Trophoblast cell (in vitro differentiated cells and primary cell): ENCODE data around the gene TCF23.
"Not testable (repeated sequence)": the region's sequence is repeated elsewhere in the genome, so short reads cannot be mapped to it uniquely, and the experiment has no call there.

ENCODE experiments used
- DNase-seq, 2 donors: peaks; one replicate each; pipeline ENCODE4 v3.0.0-alpha.2; 2016
- H2AFZ ChIP-seq: 2 replicates; pipeline ENCODE4 v1.6.1; 2013; ENCODE audit warnings: low read length, moderate library complexity, mild to moderate bottlenecking; ENCODE audit not compliant: insufficient read depth, poor library complexity
- H2AK5ac ChIP-seq: 2 replicates; pipeline ENCODE4 v1.6.1; 2013; ENCODE audit warnings: mild to moderate bottlenecking, low read length
- H2BK120ac ChIP-seq: 2 replicates; pipeline ENCODE4 v1.6.1; 2013; ENCODE audit warnings: low read length, mild to moderate bottlenecking, moderate library complexity; ENCODE audit not compliant: insufficient read depth, poor library complexity
- H2BK12ac ChIP-seq: 2 replicates; pipeline ENCODE4 v1.6.1; 2013; ENCODE audit warnings: mild to moderate bottlenecking, low read length, moderate library complexity
- H2BK5ac ChIP-seq: 2 replicates; pipeline ENCODE4 v1.6.1; 2013; ENCODE audit warnings: low read length, low read depth, moderate library complexity, mild to moderate bottlenecking; ENCODE audit not compliant: poor library complexity
- H3K14ac ChIP-seq: 2 replicates; pipeline ENCODE4 v1.6.1; 2013; ENCODE audit warnings: mild to moderate bottlenecking, low read length
- H3K18ac ChIP-seq: 2 replicates; pipeline ENCODE4 v1.6.1; 2013; ENCODE audit warnings: mild to moderate bottlenecking, low read length
- H3K23ac ChIP-seq: 2 replicates; pipeline ENCODE4 v1.6.1; 2013; ENCODE audit warnings: low read length
- H3K27ac ChIP-seq: 2 replicates; pipeline ENCODE4 v1.5.1; 2013; ENCODE audit warnings: low read depth, mild to moderate bottlenecking, inconsistent platforms, low read length, moderate library complexity
- H3K27me3 ChIP-seq: 2 replicates; pipeline ENCODE4 v1.6.1; 2013; ENCODE audit warnings: inconsistent platforms, mild to moderate bottlenecking, low read length, moderate library complexity; ENCODE audit not compliant: insufficient read depth
- H3K36me3 ChIP-seq, 2 experiments: 1 replicate in 1 of 2; 2 replicates in 1 of 2; pipeline ENCODE4 v1.6.1; 2013; ENCODE audit warnings: low read length in 2 of 2, mild to moderate bottlenecking in 2 of 2, moderate library complexity in 1 of 2; ENCODE audit not compliant: insufficient read depth in 2 of 2, control insufficient read depth in 1 of 2
- H3K4ac ChIP-seq: 2 replicates; pipeline ENCODE4 v1.6.1; 2013; ENCODE audit warnings: low read depth, mild to moderate bottlenecking, low read length, moderate library complexity
- H3K4me1 ChIP-seq, 2 experiments: 1 replicate in 1 of 2; 2 replicates in 1 of 2; pipeline ENCODE4 v1.6.1; 2013; ENCODE audit warnings: low read length in 2 of 2, mild to moderate bottlenecking in 2 of 2, moderate library complexity in 1 of 2; ENCODE audit not compliant: insufficient read depth in 2 of 2, control insufficient read depth in 1 of 2
- H3K4me2 ChIP-seq: 2 replicates; pipeline ENCODE4 v1.6.1; 2013; ENCODE audit warnings: inconsistent platforms, mild to moderate bottlenecking, low read length, moderate library complexity
- H3K4me3 ChIP-seq: 2 replicates; pipeline ENCODE4 v1.5.1; 2013; ENCODE audit warnings: mild to moderate bottlenecking, low read depth, low read length, inconsistent platforms
- H3K79me1 ChIP-seq: one replicate; pipeline ENCODE4 v1.6.1; 2013; ENCODE audit warnings: low read length
- H3K79me2 ChIP-seq: 2 replicates; pipeline ENCODE4 v1.6.1; 2013; ENCODE audit warnings: low read length, mild to moderate bottlenecking; ENCODE audit not compliant: control insufficient read depth, insufficient read depth, poor library complexity
- H3K9ac ChIP-seq: 2 replicates; pipeline ENCODE4 v1.6.1; 2013; ENCODE audit warnings: mild to moderate bottlenecking, low read length
- H3K9me3 ChIP-seq: 2 replicates; pipeline ENCODE4 v1.6.1; 2013; ENCODE audit warnings: low read depth, mild to moderate bottlenecking, control low read depth, inconsistent platforms, low read length; ENCODE audit not compliant: insufficient read depth
- H4K12ac ChIP-seq: 2 replicates; pipeline ENCODE4 v1.6.1; 2013; ENCODE audit warnings: low read depth, mild to moderate bottlenecking, low read length, moderate library complexity
- H4K8ac ChIP-seq: 2 replicates; pipeline ENCODE4 v1.6.1; 2013; ENCODE audit warnings: low read depth, mild to moderate bottlenecking, low read length, moderate library complexity
- H4K91ac ChIP-seq: one replicate; pipeline ENCODE4 v1.6.1; 2013; ENCODE audit warnings: low read depth, mild to moderate bottlenecking, low read length, moderate library complexity
- WGBS: extraction: QIAGEN DNeasy Blood & Tissue Kit; methylation state at CpG from one replicate; pipeline ENCODE4 v1.1.7; 2013; ENCODE audit warnings: missing lambda C conversion rate; ENCODE audit not compliant: insufficient read length, insufficient coverage; ENCODE audit errors: extremely low coverage; 5-methylcytosine and 5-hydroxymethylcytosine counted together

The TCF23 gene

DNA sequence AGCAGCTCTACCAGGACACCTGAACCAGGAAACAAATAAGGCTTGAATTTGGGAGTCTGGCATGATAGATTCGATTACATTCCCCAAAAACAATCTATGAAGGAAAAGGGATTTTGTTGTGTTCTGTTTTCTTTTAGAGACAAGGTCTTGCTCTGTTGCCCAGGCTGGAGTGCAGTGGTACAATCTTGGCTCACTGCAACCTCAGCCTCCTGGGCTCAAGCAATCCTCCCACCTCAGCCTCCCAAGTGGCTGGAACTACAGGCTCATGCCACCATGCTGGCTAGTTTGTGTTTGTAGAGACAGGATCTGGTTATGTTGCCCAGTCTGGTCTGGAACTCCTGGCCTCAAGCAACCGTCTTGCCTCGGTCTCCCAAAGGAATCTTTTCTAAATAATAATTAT lies 49.3 kb downstream of the TCF23 start:
- H4K12ac ChIP-seq, H2BK12ac ChIP-seq, DNase-seq, H3K9me3 ChIP-seq, H4K8ac ChIP-seq, H3K18ac ChIP-seq, H4K91ac ChIP-seq, H3K23ac ChIP-seq, H2BK120ac ChIP-seq, H2AFZ ChIP-seq, H3K4ac ChIP-seq, H3K27ac ChIP-seq, H2AK5ac ChIP-seq, H3K9ac ChIP-seq, H3K79me1 ChIP-seq, H3K4me2 ChIP-seq, H3K14ac ChIP-seq, H3K4me3 ChIP-seq, H2BK5ac ChIP-seq, H3K79me2 ChIP-seq, H3K27me3 ChIP-seq: not testable (repeated sequence)
- WGBS = no CpG with 5 or more reads among the region's 3 CpGs
- peaks cover 32 to 37% of the 10 kb centered on the region in 2 experiments for H3K36me3 ChIP-seq
- H3K4me1 ChIP-seq = peaks cover 7 to 12% of the 10 kb centered on the region in 2 experiments

DNA sequence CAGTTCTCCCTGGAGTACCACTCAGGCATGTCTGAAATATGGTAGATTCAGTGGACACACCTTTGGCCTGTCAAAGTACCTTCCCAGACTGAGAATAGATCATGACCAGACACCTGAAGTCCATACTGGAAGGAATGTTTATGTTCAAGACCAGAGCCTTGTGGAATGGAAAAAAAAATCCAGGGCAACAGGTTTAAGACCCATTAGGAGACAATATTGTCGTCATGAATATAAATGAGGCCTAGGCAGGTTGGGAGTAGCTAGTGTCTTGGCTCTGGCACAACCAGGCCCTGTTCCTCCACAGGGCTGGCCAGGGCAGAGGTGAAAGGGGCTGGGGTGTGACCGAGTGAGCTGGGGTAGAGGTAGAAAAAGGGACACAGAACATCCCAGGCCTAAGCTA lies 49.8 kb downstream of the TCF23 start:
- H4K91ac ChIP-seq = peak overlapping the region; percentile 25
- H3K36me3 ChIP-seq = peaks cover 36 to 42% of the 10 kb centered on the region in 2 experiments
- peak overlapping the region; percentile 61 for H3K27ac ChIP-seq
- H3K79me1 ChIP-seq = peaks cover 6% of the 10 kb centered on the region
- peak overlapping the region; percentile 40 for H2BK120ac ChIP-seq
- no peaks in the 10 kb centered on the region for H3K27me3 ChIP-seq
- no peak overlapping the region for H3K4me2 ChIP-seq
- DNase-seq = peak; percentile 70 to 95
- H2AFZ ChIP-seq = no peak overlapping the region
- WGBS = no CpG with 5 or more reads among the region's 2 CpGs
- no peak overlapping the region for H3K23ac ChIP-seq
- no peak overlapping the region for H2BK12ac ChIP-seq
- H3K4me3 ChIP-seq = no peak overlapping the region
- H3K14ac ChIP-seq = peak overlapping the region; percentile 37
- no peak overlapping the region for H2AK5ac ChIP-seq
- peaks cover 7 to 12% of the 10 kb centered on the region in 2 experiments for H3K4me1 ChIP-seq
- no peak overlapping the region for H3K4ac ChIP-seq
- no peak overlapping the region for H3K9ac ChIP-seq
- H2BK5ac ChIP-seq = no peak overlapping the region
- no peak overlapping the region for H4K8ac ChIP-seq
- H3K9me3 ChIP-seq = no peaks in the 10 kb centered on the region
- H4K12ac ChIP-seq = no peak overlapping the region
- peak overlapping the region; percentile 14 for H3K18ac ChIP-seq
- H3K79me2 ChIP-seq = no peaks in the 10 kb centered on the region

DNA sequence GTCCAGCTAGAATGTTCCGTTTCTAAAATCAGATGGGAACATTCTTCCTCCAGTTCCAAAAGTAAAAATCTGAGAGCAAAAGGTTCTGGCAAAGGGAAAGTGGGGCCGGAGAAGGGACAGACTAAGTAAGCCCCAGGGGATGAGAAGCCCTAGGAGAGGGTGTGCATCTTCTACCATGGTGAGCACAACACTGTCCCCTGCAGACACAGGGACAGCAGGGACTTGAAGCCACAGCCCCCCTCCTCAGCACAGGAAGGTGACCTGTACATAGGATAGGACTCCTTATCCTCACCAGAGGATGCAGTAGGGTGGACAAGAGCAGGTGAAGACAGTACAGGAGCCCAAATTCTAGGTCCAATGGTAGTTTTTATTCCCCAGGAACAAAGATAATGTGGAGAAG lies 50.4 kb downstream of the TCF23 start:
- Histone ChIP-seq H3K4me2 (no peak overlapping the region), H2BK5ac (no peak overlapping the region), H3K18ac (no peak overlapping the region), H2AK5ac (no peak overlapping the region), H3K23ac (no peak overlapping the region), H3K36me3 (peaks cover 42 to 48% of the 10 kb centered on the region in 2 experiments), H3K14ac (no peak overlapping the region), H3K79me2 (no peaks in the 10 kb centered on the region), H3K27ac (peak overlapping the region; percentile 61), H3K4ac (no peak overlapping the region), H2BK12ac (no peak overlapping the region), H3K9ac (no peak overlapping the region), H4K12ac (no peak overlapping the region), H3K4me3 (no peak overlapping the region), H3K9me3 (no peaks in the 10 kb centered on the region), H3K27me3 (no peaks in the 10 kb centered on the region), H4K91ac (no peak overlapping the region), H3K79me1 (peaks cover 6% of the 10 kb centered on the region), H2AFZ (no peak overlapping the region), H4K8ac (no peak overlapping the region), H2BK120ac (peak overlapping the region; percentile 40), H3K4me1 (peaks cover 7 to 12% of the 10 kb centered on the region in 2 experiments)
- WGBS = no CpG with 5 or more reads among the region's 2 CpGs
- no peak for DNase-seq

- Histone ChIP-seq H4K91ac (no peak overlapping the region), H3K4me2 (no peak overlapping the region), H4K8ac (no peak overlapping the region)
Measured at GRCh38 chr2:27201675-27202074, 52.9 kb downstream of the TCF23 start.

More at GRCh38 chr2:27201675-27202074, 52.9 kb downstream of the TCF23 start:
- H3K9ac ChIP-seq = no peak overlapping the region
- H2AK5ac ChIP-seq = no peak overlapping the region
- no peak overlapping the region for H2BK120ac ChIP-seq
- peaks cover 59 to 72% of the 10 kb centered on the region in 2 experiments for H3K36me3 ChIP-seq
- no peak for DNase-seq
- peaks cover 2% of the 10 kb centered on the region for H3K9me3 ChIP-seq
- H3K79me2 ChIP-seq = no peaks in the 10 kb centered on the region
- no CpG with 5 or more reads among the region's 7 CpGs for WGBS
- no peak overlapping the region for H3K27ac ChIP-seq
- H2BK12ac ChIP-seq = no peak overlapping the region
- H2BK5ac ChIP-seq = no peak overlapping the region
- no peak overlapping the region for H3K23ac ChIP-seq
- H4K12ac ChIP-seq = no peak overlapping the region
- no peak overlapping the region for H3K18ac ChIP-seq
- peak overlapping the region; percentile 40 for H3K4me3 ChIP-seq
- H3K14ac ChIP-seq = no peak overlapping the region
- no peak overlapping the region for H3K4ac ChIP-seq
- H3K4me1 ChIP-seq = peaks cover 7 to 12% of the 10 kb centered on the region in 2 experiments
- peaks cover 7% of the 10 kb centered on the region for H3K79me1 ChIP-seq
- no peaks in the 10 kb centered on the region for H3K27me3 ChIP-seq
- H2AFZ ChIP-seq = no peak overlapping the region
